Renal cortex interstitium (tissue), 11 donors: ENCODE measurements around the gene MMP20. TPM values are rescaled to one million over a fixed set of nuclear protein-coding genes. Genes with fewer than 3 reads are reported as not detected.
"Not testable (repeated sequence)": the region's sequence is repeated elsewhere in the genome, so short reads cannot be mapped to it uniquely, and the experiment has no call there.

Source experiments
- DNase-seq, 11 donors: peaks; one replicate each; pipeline ENCODE4 v3.0.0-alpha.2; 2013; ENCODE audit warnings: low read depth in 9 of 11, low spot score in 4 of 11; ENCODE audit errors: extremely low read depth in 1 of 11
- polyA plus RNA-seq, 3 donors: library from polyadenylated mRNA; unstranded; fragments of 120-200 nt; gene quantifications; one replicate each; pipeline ENCODE4 v1.2.1, GENCODE V29; 2013; ENCODE audit not compliant: insufficient read length in 3 of 3

Gene MMP20
- polyA plus RNA-seq, 3 donors = not detected

DNA sequence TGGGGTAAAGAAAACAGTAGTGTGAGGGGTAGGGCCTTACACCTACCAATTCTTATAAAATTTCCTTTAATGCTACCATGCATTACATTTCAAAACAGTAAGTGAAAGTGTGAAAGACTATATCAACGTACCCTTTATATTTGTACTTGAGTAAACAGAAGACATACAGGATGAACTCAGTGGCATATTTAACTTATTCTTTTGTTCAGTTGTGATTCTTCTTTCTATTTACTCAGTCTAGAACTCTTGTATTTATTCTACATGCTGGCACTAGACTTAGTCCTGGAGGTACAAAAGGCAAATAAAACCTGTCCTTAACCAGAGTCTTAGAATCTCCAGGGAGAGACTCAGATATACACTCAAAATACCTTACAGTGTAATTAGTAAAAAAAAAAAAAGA, 4.8 kb upstream of the MMP20 start:
- DNase-seq = not testable (repeated sequence)

DNA sequence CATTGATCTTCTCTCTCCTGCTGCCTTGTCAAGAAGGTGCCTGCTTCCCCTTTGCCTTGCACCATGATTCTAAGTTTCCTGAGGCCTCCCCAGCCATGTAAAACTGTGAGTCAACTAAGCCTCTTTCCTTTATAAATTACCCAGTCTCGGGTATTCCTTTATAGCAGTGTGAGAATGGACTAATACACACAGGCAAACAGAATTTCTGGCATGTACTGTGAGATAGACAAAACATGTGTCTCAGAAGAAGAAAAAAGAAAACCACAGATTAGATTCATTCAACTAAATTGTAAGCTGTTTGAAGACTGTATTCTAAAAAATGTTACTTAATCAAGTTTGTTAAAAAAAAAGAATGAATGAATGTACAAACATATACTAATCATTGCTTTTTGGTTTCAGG, 1.5 kb upstream of the MMP20 start:
- DNase-seq = no peak

DNA sequence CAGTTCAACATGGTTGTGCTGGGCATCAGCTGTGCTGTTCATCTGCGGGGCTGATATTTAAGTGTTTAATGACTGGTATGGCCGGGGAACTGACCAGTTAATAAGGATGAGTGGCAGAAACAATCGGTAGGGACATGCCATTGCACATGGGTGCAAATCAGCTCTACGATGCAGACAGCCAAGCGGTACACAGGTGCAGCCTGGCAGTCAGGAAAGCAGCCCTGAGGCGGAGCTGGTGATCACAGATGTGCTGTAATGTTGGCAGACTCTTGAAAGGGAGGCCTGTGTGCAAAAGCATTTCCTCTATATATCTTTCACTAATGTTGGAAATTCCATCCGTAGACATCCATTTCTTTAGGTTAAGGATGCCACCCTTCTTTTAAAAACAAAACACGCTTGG, 1.1 kb downstream of the MMP20 start:
- DNase-seq = no peak

DNA sequence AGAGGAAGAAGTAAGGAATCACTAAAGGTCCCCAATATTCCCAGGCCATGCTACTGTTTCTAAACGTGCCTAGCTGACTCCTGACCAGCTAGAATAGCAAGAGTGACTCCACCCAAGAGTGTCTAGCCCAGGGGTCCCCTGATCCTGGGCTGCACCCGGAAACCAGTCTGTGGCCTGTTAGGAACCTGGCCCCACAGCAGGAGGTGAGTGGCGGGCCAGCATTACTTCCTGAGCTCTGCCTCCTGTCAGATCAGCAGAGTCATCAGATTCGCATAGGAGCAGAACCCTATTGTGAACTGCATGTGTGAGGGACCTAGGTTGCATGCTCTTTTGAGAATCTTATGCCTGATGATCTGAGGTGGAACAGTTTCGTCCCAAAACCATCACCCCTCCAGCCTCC, 2.0 kb downstream of the MMP20 start:
- no peak for DNase-seq

DNA sequence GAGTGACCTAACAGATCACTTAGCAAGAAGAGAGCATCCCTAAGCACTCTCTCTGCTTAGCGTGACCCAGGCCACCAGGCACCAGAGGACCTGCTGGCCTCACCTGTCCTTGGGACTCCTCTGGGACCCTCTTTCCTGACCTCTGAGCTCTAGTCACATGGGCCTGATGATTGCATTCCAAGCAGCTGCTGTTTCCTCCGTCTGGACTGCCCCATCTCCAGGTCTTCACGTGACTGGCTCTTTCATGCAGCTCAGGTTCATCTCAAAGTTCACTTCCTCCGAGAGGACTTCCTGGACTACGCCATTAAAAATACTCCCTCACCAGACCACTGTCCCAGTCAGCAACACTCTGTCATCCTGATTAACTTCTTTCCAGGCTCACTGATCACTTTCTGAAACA, 2.9 kb downstream of the MMP20 start:
- no peak for DNase-seq

DNA sequence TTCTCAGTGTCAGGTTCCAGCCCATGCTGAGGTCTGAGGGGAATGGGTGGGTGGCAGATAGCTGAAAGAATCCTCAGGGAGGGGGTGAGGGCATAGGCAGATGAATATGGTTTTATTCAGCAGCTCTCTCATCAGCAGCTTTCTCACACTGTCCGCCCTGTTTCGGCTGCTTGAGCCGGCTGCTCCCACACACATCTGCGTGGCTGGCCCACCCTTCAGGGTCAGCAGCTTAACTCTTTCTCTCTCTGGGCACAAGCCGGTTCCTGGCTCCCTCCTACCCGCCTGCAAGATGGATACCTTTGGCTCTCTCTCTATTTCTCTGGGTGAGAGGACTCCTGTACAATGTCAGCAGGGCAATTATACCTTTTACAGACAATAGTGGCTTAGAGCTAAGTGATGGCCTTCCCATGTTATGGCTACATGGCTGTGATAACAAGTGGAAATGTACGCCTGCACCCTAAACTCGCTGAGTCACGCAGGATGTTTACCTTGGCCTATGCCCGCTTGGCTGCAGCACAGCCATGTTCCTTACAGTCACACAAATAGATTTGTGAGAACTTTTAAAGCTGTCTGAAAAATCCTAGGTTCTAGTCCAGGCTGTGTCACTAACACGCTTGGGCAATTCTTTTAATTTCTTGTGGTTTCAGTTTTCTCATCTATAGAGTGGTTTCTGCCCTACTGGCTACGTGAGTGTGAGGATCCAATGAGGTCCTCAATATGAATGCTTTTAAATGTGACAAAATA, 4.1 kb downstream of the MMP20 start:
- no peak for DNase-seq

DNA sequence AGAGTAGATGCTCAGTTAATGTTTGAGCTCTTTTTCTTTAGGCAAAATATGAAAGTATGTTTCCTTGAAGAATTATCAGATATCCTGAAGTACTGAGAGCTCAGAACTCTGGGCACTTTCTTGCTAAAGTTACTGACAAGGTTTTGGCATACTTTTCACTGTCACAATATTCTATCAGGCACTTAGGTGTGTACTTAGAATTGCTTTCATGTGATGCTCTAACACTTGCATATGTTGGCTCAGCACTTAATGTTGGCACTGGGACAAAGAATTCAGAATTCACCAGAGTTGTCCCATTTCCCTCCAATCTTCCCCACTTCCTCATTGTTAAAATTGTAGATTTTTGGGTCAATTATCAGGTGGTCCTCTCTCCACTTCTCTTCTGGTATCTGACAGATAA, 5.0 kb downstream of the MMP20 start:
- no peak for DNase-seq

DNA sequence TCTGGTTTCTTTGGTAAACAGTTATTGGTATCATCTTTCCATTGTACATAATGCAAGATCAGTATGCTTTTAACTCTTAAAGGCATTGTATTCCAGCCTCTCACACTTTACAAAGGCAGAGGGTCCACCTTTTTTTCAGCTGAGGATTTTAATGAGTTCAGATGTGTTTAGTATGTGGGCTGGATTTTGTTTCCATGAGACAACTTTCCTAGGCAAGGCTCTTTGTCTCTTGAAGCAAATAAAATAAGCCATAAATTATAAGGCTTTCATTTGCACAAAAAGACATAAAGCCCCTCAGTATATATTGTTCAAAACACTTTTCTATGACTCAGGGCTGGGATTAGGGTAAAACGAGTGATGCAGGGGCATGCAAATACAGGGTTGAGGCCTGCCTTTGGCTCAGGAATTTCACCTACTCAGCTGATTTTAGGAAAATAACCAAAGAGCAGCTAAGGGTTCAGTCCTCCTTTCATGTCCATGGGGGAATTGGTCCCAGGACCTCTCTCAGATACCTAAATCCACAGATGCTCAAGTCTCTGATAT, 7.6 kb downstream of the MMP20 start:
- DNase-seq = no peak

DNA sequence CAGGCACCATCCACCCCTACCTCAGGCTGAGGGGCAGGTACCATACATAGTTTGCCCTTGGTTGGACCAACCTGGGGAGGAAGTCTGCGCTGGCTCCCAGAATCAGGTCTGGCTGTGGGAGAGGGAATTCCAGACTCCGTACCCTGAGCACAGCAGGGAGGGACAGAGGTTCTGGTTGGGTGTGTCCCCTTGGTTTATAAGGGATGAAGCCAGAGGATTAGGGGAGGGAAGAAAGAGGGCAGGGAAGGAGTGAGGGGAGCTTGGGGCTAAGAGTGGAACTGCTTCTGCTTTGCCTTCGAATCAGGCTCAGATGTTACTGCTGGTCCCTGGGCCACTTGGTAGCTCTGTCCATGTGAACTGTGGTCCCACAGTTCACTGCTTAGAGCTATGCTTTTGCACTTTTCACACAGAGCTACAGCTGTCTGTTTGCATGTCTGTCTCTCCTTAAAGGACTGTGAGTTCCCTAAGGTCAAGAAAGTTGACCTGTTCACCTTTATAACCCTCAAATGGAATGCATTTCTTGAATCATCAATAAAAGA, 9.2 kb downstream of the MMP20 start:
- no peak for DNase-seq

DNA sequence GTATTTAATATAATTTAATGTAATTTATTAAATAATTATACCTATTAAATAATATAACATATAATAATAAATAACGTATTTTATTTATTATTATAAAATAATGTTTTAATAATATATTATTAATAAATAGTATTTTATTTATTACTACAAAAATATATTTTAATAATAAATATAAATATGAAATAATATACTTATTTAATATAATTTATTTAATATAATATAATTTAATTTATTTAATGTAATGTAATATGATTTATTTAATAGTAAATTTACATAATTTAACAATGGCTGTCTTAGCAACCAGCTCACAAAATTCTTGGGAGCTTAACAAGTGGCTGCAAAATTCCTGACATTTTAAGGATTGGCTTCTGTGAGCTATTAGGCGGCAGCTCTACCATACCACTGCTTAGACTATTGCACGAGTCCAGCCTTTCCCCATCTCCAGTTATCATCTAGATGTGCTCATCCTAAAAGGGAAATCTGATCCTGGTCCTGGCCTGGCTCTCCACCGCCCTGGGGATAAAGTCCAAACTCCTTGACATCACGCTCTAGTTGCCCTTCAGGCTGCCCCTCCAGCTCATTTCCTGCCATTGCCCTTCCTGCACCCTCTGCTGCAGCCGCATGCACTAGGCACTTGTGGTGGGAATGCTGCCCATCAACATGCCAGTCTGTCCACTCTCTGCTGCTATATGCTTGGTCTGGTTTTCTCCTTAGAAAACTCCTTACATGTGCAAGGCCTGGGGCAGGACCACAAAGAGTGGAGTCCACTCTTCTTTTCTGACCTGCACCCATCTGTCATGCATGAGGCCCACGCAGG, 9.8 kb downstream of the MMP20 start:
- DNase-seq = no peak

DNA sequence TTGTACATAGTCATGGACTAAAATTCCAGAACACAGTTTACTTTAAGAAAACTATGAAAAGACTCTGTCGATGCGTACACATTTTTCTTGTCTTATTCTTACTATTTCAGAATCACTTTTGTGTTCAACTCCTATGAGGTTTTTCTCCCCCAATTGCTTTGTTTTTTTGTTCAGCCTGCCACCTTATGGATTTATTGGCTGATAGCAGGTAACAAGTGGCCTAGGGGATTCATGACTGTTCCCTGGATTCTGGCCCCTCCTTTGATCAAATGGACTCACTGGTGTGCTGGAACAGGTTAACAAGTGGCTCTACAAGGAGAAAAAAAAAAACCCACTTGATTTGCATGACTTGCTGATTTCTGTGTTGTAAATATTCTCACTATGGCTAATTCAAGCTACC, 10.6 kb downstream of the MMP20 start:
- no peak for DNase-seq

DNA sequence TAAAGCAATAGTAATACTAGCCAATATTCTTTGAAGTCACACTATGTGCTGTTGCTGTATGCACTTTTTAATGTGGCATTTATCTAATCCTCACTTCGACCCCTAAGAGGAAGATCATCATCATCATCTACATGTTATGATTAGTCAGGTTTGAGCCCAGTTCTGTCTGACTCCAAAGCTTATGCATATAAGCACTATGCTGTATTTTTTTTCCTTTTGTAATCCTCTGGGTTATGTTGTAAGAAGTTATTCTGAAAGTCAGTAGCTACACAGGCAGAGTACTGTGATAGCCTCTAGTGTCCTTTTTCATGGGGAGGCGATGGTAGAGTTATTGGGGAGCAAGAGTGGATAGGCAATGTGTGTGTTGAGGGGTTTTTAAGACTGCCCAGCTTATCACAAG, 11.1 kb downstream of the MMP20 start:
- no peak for DNase-seq

DNA sequence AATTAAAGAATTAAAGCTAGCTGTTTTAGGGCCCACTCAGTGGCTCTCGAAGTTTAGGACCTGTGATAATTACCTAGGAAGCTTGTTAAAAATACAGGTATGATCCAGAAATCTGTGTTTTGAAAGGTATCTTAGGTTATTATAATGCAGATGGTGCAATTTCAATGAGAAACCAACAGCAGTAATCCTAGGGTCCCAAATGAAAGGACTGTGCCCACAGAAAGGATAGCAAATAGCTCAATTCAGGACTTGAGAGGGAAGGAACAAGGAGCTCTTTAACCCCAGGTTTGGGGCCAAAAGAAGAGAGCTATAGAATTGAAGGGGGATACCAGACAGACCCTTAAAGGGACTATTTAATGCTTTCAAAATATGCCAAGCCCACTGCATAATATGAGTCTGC, 11.7 kb downstream of the MMP20 start:
- DNase-seq = no peak

DNA sequence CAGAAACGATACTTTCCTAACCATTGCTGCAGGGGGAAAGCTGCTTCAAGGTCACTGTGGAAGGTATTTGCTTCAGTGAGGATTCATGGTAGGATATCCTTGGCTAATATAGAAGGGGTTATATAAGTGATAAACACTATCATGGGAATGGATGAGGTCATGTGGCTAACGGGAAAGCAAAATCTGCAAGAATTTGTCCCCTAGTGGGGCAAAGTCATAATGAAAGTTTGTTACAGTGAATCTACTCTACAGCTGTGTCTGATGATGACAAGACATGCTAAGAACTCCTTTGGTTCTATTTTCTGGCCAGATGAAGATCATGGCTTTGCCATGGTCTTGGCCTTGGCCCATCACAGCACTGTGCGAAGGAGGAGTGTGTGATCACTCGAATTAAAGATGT, 13.8 kb downstream of the MMP20 start:
- no peak for DNase-seq

DNA sequence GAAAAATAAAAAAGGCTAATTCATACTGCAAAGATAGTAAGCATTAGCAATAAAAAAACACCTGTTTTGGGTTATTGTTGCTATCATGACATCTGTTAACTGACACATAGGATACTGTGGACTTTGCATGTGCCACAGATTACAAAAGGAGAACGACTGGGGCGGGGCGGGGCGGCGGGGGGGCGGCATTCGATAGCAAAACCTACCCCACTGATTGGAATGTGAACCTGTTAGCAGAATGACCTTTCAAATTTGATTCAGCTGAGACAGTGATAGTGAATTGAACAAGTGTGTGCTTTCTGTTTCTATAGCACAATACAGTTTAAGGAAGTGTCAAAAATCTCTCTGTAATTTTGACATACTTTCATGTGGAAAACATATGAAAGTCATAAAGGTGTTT, 14.9 kb downstream of the MMP20 start:
- no peak for DNase-seq

DNA sequence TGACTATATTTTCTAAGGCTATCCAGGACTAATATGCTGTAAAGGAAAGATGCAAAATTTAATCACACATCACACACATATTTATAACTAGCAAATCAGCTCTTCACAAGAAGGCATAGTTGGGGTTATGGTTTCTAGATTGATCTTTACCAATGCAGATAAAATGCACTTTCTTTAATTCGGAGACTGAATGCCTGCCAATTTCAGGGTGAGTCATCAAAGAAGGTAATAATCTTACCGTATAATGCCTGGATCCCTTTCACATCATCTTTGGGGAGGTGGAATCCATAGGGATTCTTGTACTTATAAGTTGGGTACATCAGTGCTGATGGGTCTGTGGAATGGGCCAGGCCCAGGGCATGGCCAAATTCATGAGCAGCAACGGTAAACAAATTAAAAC, 16.4 kb downstream of the MMP20 start:
- no peak for DNase-seq

DNA sequence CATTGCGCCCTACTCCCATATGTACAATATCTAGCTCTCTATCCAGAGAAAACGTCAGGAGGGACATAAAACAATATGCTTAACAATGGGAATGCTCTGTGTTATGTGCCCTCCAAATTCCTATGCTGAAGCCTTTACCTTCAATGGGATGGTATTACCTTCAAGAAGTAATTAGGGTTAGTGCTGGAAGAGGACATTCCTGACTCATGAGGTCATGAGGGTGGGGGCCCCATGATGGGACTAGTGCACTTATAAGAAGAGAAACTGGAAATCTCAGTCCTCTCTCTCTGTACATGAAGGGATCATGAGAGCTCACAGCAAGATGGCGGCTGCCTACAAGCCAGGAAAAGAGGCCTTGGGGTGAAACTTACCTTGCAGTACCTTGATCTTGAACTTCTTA, 20.3 kb downstream of the MMP20 start:
- no peak for DNase-seq

DNA sequence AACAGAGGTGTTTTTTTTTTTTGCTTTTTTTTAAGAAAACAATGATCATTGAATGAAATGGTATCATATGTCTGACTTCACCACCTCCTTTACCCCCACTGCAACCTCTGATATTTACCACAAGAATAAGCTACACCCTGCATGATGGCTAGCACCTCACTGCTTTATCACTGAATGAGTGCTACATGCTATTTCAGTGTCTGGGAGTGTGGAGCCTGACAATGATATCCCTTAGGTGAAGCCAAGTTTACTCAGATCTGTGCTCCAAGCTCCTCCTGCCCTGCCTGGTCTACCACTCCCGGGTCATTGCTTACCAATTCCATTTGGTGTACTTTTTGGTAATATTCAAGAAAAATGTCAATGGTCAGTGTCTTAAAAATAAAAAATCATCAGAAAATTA, 21.1 kb downstream of the MMP20 start:
- no peak for DNase-seq

DNA sequence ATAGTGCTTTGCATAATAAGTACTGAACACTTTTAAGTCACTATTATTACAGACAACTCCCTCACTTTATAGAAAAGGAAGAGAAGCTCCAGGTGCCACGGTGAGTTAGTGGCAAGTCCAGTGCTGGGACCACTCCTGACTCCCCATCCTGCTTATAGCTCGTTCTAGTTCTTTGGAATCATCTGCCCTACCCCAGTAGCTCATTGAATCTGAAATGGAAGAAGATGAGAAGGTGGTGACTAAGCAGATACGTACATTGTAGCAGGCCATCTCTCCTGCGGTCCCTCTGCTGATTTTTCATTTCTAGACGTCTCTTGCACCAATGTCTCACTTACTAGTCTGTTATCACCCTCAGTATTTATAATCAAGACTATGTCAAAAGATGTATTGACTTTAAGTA, 21.6 kb downstream of the MMP20 start:
- no peak for DNase-seq

DNA sequence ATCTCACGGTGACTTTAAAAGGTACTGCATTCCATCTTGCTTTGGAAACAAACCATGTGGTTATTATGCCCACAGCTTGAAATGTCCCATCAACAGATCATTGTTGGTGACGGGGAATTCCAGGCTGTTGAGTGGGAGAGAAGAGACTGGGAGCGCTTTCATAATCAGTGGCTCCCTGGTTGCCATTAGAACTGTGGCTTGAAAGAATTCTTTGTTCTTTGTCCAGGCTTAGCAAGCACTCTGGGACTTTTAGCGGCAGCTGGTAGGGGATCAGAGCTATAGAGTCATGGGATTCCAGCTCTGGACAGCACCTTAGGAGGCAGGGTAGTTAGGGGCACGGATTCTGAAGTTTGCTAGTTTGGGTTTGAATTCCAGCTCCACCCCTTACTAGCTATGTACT, 22.0 kb downstream of the MMP20 start:
- DNase-seq = no peak
